HepG2 (cell line): ENCODE data around the gene SMNDC1. TPM values are rescaled to one million over a fixed set of nuclear protein-coding genes. Genes with fewer than 3 reads are reported as not detected.

Experiments
- GATAD1 ChIP-seq: IDR thresholded peaks from 2 replicates; pipeline ENCODE4 v1.6.1; 2016; ENCODE audit warnings: missing genetic modification reagents, missing compliant biosample characterization
- ONECUT2 ChIP-seq: sonication (generic); formaldehyde crosslinking; IDR thresholded peaks from 2 replicates; pipeline ENCODE4 v1.4.0; 2020; ENCODE audit warnings: missing genetic modification reagents
- RAD51 ChIP-seq: fragments of 450-650 bp; IDR thresholded peaks from 2 replicates; pipeline ENCODE4 v1.6.1; 2016; ENCODE audit warnings: borderline replicate concordance
- SAP130 ChIP-seq: IDR thresholded peaks from 2 replicates; pipeline ENCODE4 v1.6.1; 2016; ENCODE audit warnings: low read depth
- ZMYM4 ChIP-seq: sonication (generic); formaldehyde crosslinking; IDR thresholded peaks from 2 replicates; pipeline ENCODE4 v1.8.1; 2023; ENCODE audit warnings: mild to moderate bottlenecking, missing genetic modification reagents
- ZNF501 ChIP-seq: sonication (generic); formaldehyde crosslinking; IDR thresholded peaks from 2 replicates; pipeline ENCODE4 v1.5.1; 2020; ENCODE audit warnings: mild to moderate bottlenecking, moderate library complexity, missing genetic modification reagents
- ZNF670 ChIP-seq: sonication (generic); formaldehyde crosslinking; IDR thresholded peaks from 2 replicates; pipeline ENCODE4 v1.8.0; 2022; ENCODE audit warnings: mild to moderate bottlenecking, missing genetic modification reagents, borderline replicate concordance
- polyA plus RNA-seq, 8 experiments: library from polyadenylated mRNA; depleted of rRNA in 3 of 8; stranded (reverse) in 7 of 8; unstranded in 1 of 8; fragments of >200 nt; fragmentation: Illumina TruSeq in 4 of 8; extraction: Trizol in 4 of 8; gene quantifications; 2 replicates each; pipeline versions ENCODE4 v1.2.1 to v1.2.3, GENCODE V29; 2011 to 2016; ENCODE audit warnings: low read depth in 4 of 8, missing spikeins in 1 of 8, mixed read lengths in 1 of 8; ENCODE audit not compliant: insufficient read depth in 1 of 8
- total RNA-seq, 5 experiments: library from RNA; depleted of rRNA; stranded (reverse); fragments of >200 nt; fragmentation: Illumina TruSeq; extraction: Trizol; gene quantifications; 2 replicates each; pipeline ENCODE4 v1.2.3, GENCODE V29; 2016; ENCODE audit warnings: low read depth in 1 of 5
- TF ChIP-seq, protein P1 (sequence below): sonication (generic); formaldehyde crosslinking; IDR thresholded peaks from 2 replicates; pipeline ENCODE4 v1.4.0; 2020; ENCODE audit warnings: missing genetic modification reagents
- TF ChIP-seq, protein P2 (sequence below), 2 experiments: sonication (generic) in 1 of 2; formaldehyde crosslinking in 1 of 2; IDR thresholded peaks; 2 replicates each; pipeline versions ENCODE4 v1.5.1 to v1.6.1; 2011 to 2020; ENCODE audit warnings: borderline replicate concordance in 1 of 2, low read depth in 1 of 2, low read length in 1 of 2, mild to moderate bottlenecking in 1 of 2, missing genetic modification reagents in 1 of 2, moderate library complexity in 1 of 2
- TF ChIP-seq, protein P3 (sequence below): sonication (generic); formaldehyde crosslinking; IDR thresholded peaks from 2 replicates; pipeline ENCODE4 v1.8.1; 2023; ENCODE audit warnings: missing genetic modification reagents, inconsistent platforms, borderline replicate concordance
- TF ChIP-seq, protein P4 (sequence below): sonication (generic); formaldehyde crosslinking; IDR thresholded peaks from 2 replicates; pipeline ENCODE4 v1.5.0; 2020; ENCODE audit warnings: mild to moderate bottlenecking, missing genetic modification reagents, moderate library complexity
- TF ChIP-seq, protein P5 (sequence below): sonication (generic); formaldehyde crosslinking; IDR thresholded peaks from 2 replicates; pipeline ENCODE4 v1.4.0; 2020; ENCODE audit warnings: missing genetic modification reagents
- TF ChIP-seq, protein P6 (sequence below): IDR thresholded peaks from 2 replicates; pipeline ENCODE4 v1.6.1; 2018; ENCODE audit warnings: missing genetic modification reagents
- TF ChIP-seq, protein P7 (sequence below): sonication (generic); formaldehyde crosslinking; IDR thresholded peaks from 2 replicates; pipeline ENCODE4 v1.9.0; 2022; ENCODE audit warnings: missing genetic modification reagents, mild to moderate bottlenecking, borderline replicate concordance

SMNDC1 gene
- total and polyA plus RNA-seq, 2 of the 13 experiments (the other 11 are each of a cell fraction or from before 2014, with no cell fraction given): 7.8 to 8.9 TPM

DNA sequence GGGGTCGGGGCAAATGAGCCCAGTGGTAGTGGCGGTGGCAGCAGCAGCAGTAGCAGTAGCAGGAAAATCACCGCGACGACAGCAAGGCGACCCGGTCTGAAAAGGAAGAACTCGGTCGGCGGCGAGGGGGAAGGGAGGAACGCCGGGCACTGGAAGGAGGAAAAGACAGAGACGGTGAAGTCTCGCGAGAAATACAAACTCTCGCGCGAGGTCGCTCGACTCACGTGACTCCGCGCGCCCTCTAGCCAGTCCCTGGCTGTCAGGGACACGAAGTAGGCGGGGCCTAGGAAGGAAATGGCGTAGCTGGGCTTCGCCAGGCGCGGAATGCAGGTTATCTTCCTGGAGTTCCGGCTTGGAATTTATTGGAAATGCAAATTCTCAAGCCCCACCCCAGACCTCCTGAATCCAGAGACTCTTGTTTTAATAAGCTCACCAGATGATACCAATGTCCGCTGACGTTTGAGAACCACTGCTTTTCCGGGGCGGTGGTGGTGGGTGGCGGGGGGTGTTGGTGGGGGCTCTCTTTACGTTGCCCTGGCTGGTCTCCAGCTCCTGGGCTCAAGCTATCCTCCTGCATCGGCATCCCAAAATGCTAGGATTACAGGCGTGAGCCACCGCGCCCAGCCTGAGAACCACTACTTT is at the start of gene SMNDC1 (continued):
- TF ChIP-seq, protein P1, sequence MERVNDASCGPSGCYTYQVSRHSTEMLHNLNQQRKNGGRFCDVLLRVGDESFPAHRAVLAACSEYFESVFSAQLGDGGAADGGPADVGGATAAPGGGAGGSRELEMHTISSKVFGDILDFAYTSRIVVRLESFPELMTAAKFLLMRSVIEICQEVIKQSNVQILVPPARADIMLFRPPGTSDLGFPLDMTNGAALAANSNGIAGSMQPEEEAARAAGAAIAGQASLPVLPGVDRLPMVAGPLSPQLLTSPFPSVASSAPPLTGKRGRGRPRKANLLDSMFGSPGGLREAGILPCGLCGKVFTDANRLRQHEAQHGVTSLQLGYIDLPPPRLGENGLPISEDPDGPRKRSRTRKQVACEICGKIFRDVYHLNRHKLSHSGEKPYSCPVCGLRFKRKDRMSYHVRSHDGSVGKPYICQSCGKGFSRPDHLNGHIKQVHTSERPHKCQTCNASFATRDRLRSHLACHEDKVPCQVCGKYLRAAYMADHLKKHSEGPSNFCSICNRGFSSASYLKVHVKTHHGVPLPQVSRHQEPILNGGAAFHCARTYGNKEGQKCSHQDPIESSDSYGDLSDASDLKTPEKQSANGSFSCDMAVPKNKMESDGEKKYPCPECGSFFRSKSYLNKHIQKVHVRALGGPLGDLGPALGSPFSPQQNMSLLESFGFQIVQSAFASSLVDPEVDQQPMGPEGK (CRISPR knock-in tag): peak; percentile 79
- TF ChIP-seq RAD51 (peak; percentile 85; the same call in 1 of the 2 replicates), ZNF501 (CRISPR knock-in tag) (no peak), SAP130 (CRISPR knock-in tag) (peak; percentile 69), ZNF670 (CRISPR knock-in tag) (no peak), GATAD1 (CRISPR knock-in tag) (peak; percentile 84), ZMYM4 (peak; percentile 91), ONECUT2 (CRISPR knock-in tag) (no peak)
- TF ChIP-seq, protein P2, sequence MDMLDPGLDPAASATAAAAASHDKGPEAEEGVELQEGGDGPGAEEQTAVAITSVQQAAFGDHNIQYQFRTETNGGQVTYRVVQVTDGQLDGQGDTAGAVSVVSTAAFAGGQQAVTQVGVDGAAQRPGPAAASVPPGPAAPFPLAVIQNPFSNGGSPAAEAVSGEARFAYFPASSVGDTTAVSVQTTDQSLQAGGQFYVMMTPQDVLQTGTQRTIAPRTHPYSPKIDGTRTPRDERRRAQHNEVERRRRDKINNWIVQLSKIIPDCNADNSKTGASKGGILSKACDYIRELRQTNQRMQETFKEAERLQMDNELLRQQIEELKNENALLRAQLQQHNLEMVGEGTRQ (IDR thresholded peaks at IDR 0.05; ENCODE audit: low read depth, low read length): peak; percentile 88
- TF ChIP-seq, protein P2 (CRISPR knock-in tag; IDR thresholded peaks at IDR 0.05; ENCODE audit: borderline replicate concordance): peak; percentile 88; the same call in 1 of the 2 replicates
- TF ChIP-seq, protein P3, sequence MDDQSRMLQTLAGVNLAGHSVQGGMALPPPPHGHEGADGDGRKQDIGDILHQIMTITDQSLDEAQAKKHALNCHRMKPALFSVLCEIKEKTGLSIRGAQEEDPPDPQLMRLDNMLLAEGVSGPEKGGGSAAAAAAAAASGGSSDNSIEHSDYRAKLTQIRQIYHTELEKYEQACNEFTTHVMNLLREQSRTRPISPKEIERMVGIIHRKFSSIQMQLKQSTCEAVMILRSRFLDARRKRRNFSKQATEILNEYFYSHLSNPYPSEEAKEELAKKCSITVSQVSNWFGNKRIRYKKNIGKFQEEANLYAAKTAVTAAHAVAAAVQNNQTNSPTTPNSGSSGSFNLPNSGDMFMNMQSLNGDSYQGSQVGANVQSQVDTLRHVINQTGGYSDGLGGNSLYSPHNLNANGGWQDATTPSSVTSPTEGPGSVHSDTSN: no peak
- TF ChIP-seq, protein P4, sequence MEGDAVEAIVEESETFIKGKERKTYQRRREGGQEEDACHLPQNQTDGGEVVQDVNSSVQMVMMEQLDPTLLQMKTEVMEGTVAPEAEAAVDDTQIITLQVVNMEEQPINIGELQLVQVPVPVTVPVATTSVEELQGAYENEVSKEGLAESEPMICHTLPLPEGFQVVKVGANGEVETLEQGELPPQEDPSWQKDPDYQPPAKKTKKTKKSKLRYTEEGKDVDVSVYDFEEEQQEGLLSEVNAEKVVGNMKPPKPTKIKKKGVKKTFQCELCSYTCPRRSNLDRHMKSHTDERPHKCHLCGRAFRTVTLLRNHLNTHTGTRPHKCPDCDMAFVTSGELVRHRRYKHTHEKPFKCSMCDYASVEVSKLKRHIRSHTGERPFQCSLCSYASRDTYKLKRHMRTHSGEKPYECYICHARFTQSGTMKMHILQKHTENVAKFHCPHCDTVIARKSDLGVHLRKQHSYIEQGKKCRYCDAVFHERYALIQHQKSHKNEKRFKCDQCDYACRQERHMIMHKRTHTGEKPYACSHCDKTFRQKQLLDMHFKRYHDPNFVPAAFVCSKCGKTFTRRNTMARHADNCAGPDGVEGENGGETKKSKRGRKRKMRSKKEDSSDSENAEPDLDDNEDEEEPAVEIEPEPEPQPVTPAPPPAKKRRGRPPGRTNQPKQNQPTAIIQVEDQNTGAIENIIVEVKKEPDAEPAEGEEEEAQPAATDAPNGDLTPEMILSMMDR (CRISPR knock-in tag): peak; percentile 15; the same call in 1 of the 2 replicates
- TF ChIP-seq, protein P5, sequence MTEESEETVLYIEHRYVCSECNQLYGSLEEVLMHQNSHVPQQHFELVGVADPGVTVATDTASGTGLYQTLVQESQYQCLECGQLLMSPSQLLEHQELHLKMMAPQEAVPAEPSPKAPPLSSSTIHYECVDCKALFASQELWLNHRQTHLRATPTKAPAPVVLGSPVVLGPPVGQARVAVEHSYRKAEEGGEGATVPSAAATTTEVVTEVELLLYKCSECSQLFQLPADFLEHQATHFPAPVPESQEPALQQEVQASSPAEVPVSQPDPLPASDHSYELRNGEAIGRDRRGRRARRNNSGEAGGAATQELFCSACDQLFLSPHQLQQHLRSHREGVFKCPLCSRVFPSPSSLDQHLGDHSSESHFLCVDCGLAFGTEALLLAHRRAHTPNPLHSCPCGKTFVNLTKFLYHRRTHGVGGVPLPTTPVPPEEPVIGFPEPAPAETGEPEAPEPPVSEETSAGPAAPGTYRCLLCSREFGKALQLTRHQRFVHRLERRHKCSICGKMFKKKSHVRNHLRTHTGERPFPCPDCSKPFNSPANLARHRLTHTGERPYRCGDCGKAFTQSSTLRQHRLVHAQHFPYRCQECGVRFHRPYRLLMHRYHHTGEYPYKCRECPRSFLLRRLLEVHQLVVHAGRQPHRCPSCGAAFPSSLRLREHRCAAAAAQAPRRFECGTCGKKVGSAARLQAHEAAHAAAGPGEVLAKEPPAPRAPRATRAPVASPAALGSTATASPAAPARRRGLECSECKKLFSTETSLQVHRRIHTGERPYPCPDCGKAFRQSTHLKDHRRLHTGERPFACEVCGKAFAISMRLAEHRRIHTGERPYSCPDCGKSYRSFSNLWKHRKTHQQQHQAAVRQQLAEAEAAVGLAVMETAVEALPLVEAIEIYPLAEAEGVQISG (CRISPR knock-in tag): peak; percentile 64
- TF ChIP-seq, protein P6, sequence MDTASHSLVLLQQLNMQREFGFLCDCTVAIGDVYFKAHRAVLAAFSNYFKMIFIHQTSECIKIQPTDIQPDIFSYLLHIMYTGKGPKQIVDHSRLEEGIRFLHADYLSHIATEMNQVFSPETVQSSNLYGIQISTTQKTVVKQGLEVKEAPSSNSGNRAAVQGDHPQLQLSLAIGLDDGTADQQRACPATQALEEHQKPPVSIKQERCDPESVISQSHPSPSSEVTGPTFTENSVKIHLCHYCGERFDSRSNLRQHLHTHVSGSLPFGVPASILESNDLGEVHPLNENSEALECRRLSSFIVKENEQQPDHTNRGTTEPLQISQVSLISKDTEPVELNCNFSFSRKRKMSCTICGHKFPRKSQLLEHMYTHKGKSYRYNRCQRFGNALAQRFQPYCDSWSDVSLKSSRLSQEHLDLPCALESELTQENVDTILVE (CRISPR knock-in tag): no peak
- TF ChIP-seq, protein P7, sequence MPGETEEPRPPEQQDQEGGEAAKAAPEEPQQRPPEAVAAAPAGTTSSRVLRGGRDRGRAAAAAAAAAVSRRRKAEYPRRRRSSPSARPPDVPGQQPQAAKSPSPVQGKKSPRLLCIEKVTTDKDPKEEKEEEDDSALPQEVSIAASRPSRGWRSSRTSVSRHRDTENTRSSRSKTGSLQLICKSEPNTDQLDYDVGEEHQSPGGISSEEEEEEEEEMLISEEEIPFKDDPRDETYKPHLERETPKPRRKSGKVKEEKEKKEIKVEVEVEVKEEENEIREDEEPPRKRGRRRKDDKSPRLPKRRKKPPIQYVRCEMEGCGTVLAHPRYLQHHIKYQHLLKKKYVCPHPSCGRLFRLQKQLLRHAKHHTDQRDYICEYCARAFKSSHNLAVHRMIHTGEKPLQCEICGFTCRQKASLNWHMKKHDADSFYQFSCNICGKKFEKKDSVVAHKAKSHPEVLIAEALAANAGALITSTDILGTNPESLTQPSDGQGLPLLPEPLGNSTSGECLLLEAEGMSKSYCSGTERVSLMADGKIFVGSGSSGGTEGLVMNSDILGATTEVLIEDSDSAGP (CRISPR knock-in tag): no peak
